ENCODE results near the gene MEGF11. TPM values are rescaled to one million over a fixed set of nuclear protein-coding genes. Genes with fewer than 3 reads are reported as not detected.

Gene MEGF11
- total RNA-seq, 3 donors from 2014 or later (not counting 1 experiment from before 2014, with no cell fraction given): not detected

- Mint-ChIP-seq H3K9me3 (no peaks in the 10 kb centered on the region), H3K4me3 (no peak overlapping the region), H3K27me3 (ENCODE audit: low read depth in 2 of 2) (peaks cover 16 to 30% of the 10 kb centered on the region in 2 donors), H3K27ac (no peak overlapping the region), H3K4me1 (peaks cover 0 to 6% of the 10 kb centered on the region in 2 donors), H3K36me3 (no peaks in the 10 kb centered on the region)
- ATAC-seq (no peak), DNase-seq (no peak)
- Histone ChIP-seq H3K27ac (ENCODE audit: low read length) (no peak overlapping the region), H3K9me3 (ENCODE audit: control insufficient read depth, insufficient read depth, low read length) (no peaks in the 10 kb centered on the region), H3K36me3 (ENCODE audit: control insufficient read depth, insufficient read depth, low read length) (no peaks in the 10 kb centered on the region), H3K4me3 (ENCODE audit: low read length) (no peak overlapping the region), H3K27me3 (ENCODE audit: control insufficient read depth, insufficient read depth, low read length) (no peaks in the 10 kb centered on the region), H3K4me1 (ENCODE audit: control insufficient read depth, insufficient read depth, low read length) (no peaks in the 10 kb centered on the region)
- WGBS (ENCODE audit: insufficient coverage): 88% methylated on average over 6 of the region's 6 CpGs
- no peak for TF ChIP-seq CTCF (IDR thresholded peaks at IDR 0.05)
- intact Hi-C loops (cut with micrococcal nuclease): no loop called here
These were observed 64.3 kb downstream of the MEGF11 start for GRCh38 chr15:66189291-66189690.

- no peak overlapping the region for H3K4me3 Mint-ChIP-seq
- DNase-seq: no peak
- H3K27me3 Mint-ChIP-seq (ENCODE audit: low read depth in 2 of 2): peaks cover 18 to 38% of the 10 kb centered on the region in 2 donors
- H3K36me3 ChIP-seq (ENCODE audit: control insufficient read depth, insufficient read depth, low read length): no peaks in the 10 kb centered on the region
- H3K9me3 ChIP-seq (ENCODE audit: control insufficient read depth, insufficient read depth, low read length): no peaks in the 10 kb centered on the region
- no peak overlapping the region for H3K27ac ChIP-seq (ENCODE audit: low read length)
- intact Hi-C loops (cut with micrococcal nuclease): no loop called here
- no peak for ATAC-seq
- H3K27ac Mint-ChIP-seq: no peak overlapping the region
- H3K4me3 ChIP-seq (ENCODE audit: low read length): no peak overlapping the region
- WGBS (ENCODE audit: insufficient coverage): 74% methylated on average over 4 of the region's 4 CpGs
- H3K27me3 ChIP-seq (ENCODE audit: control insufficient read depth, insufficient read depth, low read length): no peaks in the 10 kb centered on the region
- H3K9me3 Mint-ChIP-seq: no peaks in the 10 kb centered on the region
- no peak for TF ChIP-seq CTCF (IDR thresholded peaks at IDR 0.05)
- no peaks in the 10 kb centered on the region for H3K36me3 Mint-ChIP-seq
- no peaks in the 10 kb centered on the region for H3K4me1 ChIP-seq (ENCODE audit: control insufficient read depth, insufficient read depth, low read length)
- H3K4me1 Mint-ChIP-seq: peaks cover 0 to 9% of the 10 kb centered on the region in 2 donors
These were observed 65.1 kb downstream of the MEGF11 start for GRCh38 chr15:66188464-66188863.

- Histone ChIP-seq H3K9me3 (ENCODE audit: control insufficient read depth, insufficient read depth, low read length) (no peaks in the 10 kb centered on the region), H3K4me3 (ENCODE audit: low read length) (no peak overlapping the region), H3K27ac (ENCODE audit: low read length) (no peak overlapping the region), H3K4me1 (ENCODE audit: control insufficient read depth, insufficient read depth, low read length) (no peaks in the 10 kb centered on the region), H3K27me3 (ENCODE audit: control insufficient read depth, insufficient read depth, low read length) (no peaks in the 10 kb centered on the region), H3K36me3 (ENCODE audit: control insufficient read depth, insufficient read depth, low read length) (no peaks in the 10 kb centered on the region)
- no peak for TF ChIP-seq CTCF (IDR thresholded peaks at IDR 0.05)
- DNase-seq: no peak
- peaks cover 22 to 43% of the 10 kb centered on the region in 2 donors for H3K27me3 Mint-ChIP-seq (ENCODE audit: low read depth in 2 of 2)
- WGBS (ENCODE audit: insufficient coverage): 74% methylated on average over 6 of the region's 6 CpGs
- no peak for ATAC-seq
- intact Hi-C loops (cut with micrococcal nuclease): no loop called here
- H3K27ac Mint-ChIP-seq: no peak overlapping the region
- H3K36me3 Mint-ChIP-seq: no peaks in the 10 kb centered on the region
- H3K9me3 Mint-ChIP-seq: no peaks in the 10 kb centered on the region
- H3K4me3 Mint-ChIP-seq: no peak overlapping the region
- H3K4me1 Mint-ChIP-seq: peaks cover 0 to 9% of the 10 kb centered on the region in 2 donors
These were observed 66.3 kb downstream of the MEGF11 start for GRCh38 chr15:66187271-66187670.
